Bronchial epithelial cell (primary cell): ENCODE data around the gene BYSL. TPM values are rescaled to one million over a fixed set of nuclear protein-coding genes. Genes with fewer than 3 reads are reported as not detected.

Experiments
- DNase-seq: peaks from one replicate; pipeline ENCODE4 v3.0.0-alpha.2; 2010; ENCODE audit warnings: low read depth
- FAIRE-seq: peaks from 2 replicates; lab custom pipeline; 2011; peaks lifted over from hg19 to GRCh38; lab: Jason Lieb, UNC
- H3K27me3 ChIP-seq: 2 replicates; pipeline ENCODE4 v1.5.1; 2011; ENCODE audit warnings: low read length; ENCODE audit not compliant: control insufficient read depth, insufficient read depth
- H3K36me3 ChIP-seq: 2 replicates; pipeline ENCODE4 v1.5.1; 2011; ENCODE audit warnings: low read length; ENCODE audit not compliant: control insufficient read depth, insufficient read depth
- H3K4me3 ChIP-seq: 2 replicates; pipeline ENCODE4 v1.5.1; 2011; ENCODE audit warnings: mild to moderate bottlenecking, low read depth, low read length, control low read depth
- total RNA-seq: library from RNA; depleted of rRNA; stranded (reverse); fragments of >200 nt; gene quantifications from 2 replicates; pipeline ENCODE4 v1.2.1, GENCODE V29; 2014
- TF ChIP-seq, protein P1 (sequence below): IDR thresholded peaks from 2 replicates; pipeline ENCODE4 v1.5.1; 2011; ENCODE audit warnings: mild to moderate bottlenecking, moderate library complexity, low read length, control low read depth, inconsistent platforms; ENCODE audit not compliant: insufficient read depth, severe bottlenecking

The BYSL gene
- total RNA-seq, 1 donor from 2014 or later = 28.2 TPM

DNA sequence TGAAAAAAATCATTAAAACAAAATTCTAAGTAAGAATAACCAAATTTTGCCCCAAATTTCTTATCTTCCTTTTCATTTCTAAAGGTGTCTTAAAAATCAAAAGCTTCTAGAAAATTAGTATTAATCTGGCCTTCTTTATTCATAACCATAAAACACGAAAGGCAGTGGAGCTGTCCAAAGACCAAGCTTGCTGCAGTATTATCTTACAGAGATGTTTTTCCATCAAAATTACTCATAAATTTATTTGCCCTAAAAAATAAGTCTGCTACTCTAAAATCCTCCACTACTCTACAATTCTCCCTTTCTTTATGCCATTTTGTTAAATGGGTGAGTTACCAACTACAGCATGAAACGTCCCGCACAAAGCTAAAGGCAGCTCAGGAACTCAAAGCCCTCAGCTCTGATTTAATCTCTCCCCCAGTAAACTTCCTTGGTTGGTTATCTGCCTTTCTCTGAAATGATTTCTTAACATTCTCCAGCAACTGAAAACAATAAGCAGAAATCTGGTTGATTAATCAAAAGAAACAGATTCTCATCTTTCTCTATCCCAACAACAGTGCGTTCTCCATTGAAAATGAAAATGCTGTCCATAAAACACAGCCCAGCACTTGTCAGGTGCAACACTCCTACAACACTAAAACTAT is 28.3 kb upstream of the BYSL start:
- Histone ChIP-seq H3K4me3 (no peak overlapping the region), H3K36me3 (no peaks in the 10 kb centered on the region), H3K27me3 (no peaks in the 10 kb centered on the region)
- FAIRE-seq = no peak
- DNase-seq = no peak
- TF ChIP-seq, protein P1, sequence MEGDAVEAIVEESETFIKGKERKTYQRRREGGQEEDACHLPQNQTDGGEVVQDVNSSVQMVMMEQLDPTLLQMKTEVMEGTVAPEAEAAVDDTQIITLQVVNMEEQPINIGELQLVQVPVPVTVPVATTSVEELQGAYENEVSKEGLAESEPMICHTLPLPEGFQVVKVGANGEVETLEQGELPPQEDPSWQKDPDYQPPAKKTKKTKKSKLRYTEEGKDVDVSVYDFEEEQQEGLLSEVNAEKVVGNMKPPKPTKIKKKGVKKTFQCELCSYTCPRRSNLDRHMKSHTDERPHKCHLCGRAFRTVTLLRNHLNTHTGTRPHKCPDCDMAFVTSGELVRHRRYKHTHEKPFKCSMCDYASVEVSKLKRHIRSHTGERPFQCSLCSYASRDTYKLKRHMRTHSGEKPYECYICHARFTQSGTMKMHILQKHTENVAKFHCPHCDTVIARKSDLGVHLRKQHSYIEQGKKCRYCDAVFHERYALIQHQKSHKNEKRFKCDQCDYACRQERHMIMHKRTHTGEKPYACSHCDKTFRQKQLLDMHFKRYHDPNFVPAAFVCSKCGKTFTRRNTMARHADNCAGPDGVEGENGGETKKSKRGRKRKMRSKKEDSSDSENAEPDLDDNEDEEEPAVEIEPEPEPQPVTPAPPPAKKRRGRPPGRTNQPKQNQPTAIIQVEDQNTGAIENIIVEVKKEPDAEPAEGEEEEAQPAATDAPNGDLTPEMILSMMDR = no peak

DNA sequence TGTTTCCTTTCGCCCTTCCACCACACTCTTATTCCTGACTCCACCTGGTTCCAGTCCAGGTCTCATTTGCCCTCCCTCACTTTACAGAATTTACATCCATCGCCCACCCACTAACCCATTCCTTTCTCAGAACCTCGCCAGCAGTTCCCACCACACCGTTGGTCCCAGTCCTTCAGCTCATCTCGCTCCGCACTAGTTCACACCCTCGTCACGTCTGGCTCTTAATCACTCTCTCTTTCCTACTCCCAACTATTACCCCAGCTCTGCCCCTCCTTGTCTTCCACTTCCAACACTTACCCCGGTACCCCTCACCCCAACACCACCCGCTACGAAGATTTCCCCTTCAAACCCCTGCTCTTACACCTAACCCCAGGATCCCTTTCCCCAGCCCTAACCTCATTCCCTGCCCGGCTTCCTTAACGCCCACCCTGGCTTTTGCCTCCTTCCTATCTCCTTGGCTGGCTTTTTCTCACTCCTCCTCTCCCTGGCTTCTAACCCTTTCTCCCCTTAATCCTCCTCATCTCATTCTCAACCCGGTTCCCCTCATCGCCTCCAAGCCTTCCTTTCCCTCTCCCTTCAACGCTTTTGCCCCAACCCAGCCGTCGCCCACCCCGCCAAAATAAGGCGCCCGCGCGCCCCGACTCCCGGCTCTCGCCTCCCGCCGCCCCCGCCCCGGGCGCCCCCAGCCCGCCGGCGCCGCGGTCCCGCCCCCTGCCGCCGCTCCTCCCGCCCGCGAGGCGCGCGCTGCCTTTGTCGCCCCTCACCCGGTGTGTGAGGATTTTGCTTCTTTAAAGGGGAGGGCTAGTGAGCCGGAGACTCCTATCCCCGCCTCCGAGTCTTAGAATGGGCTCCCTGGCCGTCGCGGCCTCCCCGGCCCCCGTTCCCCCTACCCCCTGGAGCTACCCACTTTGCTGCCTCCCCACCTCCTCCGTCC is 26.7 kb upstream of the BYSL start:
- no peak for FAIRE-seq
- no peaks in the 10 kb centered on the region for H3K36me3 ChIP-seq
- no peaks in the 10 kb centered on the region for H3K27me3 ChIP-seq
- peak; percentile 19 for DNase-seq
- TF ChIP-seq, protein P1 = no peak
- peak overlapping the region; percentile 64 for H3K4me3 ChIP-seq

DNA sequence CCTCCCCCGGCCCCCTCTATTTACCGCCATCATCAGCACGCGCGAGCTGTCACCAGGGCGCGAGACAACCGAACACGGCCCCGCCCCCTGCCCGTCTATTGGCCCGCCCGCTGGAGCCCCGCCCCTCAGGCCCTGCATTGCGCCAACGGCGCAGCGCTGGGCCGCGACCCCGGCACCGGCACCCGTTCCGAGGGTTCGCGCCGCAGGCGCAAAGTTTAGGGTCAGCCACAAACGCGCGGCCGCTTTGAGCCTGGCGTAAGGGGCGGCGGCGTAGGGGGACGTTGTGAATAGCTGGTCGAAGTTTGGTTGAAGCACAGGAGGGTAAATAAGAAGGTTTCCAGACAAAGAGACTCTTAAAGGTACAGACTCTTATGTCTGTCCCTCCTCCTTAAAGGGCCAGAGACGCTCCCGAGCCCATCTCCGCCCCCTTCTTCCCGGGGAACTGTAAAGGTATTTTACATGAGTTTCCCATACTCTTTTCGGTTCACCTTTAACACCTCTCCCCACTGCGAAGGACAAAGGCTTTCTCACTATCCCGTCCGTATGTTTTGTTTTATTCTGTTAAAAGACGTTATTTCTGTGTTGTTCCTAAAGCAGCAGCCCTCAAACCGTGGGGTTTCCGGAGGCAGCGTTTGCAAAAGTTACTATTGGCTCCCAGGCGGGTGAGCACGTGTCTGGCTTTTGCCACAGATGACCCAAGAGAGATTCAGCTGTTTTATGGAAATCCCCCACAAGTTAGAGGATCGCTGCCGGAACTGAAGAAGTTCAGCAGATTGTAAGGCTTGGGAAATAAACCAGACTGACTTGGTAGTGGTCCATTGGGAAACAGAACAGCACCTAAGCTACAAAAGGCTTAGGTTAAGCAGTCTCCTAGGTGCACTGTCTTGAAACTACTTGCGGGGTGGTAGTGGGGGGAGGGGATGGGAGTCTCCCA is 25.7 kb upstream of the BYSL start, which contains the start of gene USP49:
Gene USP49, minus strand, starts transcription at position 76 of the 934 bp plus-strand sequence. CDS start 88,392 bp downstream, outside the sequence.
- DNase-seq (peak; percentile 67), FAIRE-seq (no peak)
- H3K4me3 ChIP-seq = peak within 1 kb of the TSS; percentile 64
- H3K36me3 ChIP-seq = peaks cover 2% of the 10 kb centered on the region
- H3K27me3 ChIP-seq = no peaks in the 10 kb centered on the region
- TF ChIP-seq, protein P1 = no peak

- H3K27me3 ChIP-seq = no peaks in the 10 kb centered on the region
- FAIRE-seq (no peak), DNase-seq (no peak)
- TF ChIP-seq, protein P1 = no peak
- no peak overlapping the region for H3K4me3 ChIP-seq
- peaks cover 2% of the 10 kb centered on the region for H3K36me3 ChIP-seq
These were observed 25.0 kb upstream of the BYSL start for GRCh38 chr6:41896281-41896680.

- H3K27me3 ChIP-seq = no peaks in the 10 kb centered on the region
- no peak overlapping the region for H3K4me3 ChIP-seq
- TF ChIP-seq, protein P1 = no peak
- H3K36me3 ChIP-seq = peaks cover 7% of the 10 kb centered on the region
- DNase-seq (no peak), FAIRE-seq (no peak)
These were observed 20.4 kb upstream of the BYSL start for GRCh38 chr6:41900861-41901260.
